Measurements from ENCODE around the gene PARP8. TPM values are rescaled to one million over a fixed set of nuclear protein-coding genes. Genes with fewer than 3 reads are reported as not detected.
"Not testable (repeated sequence)": the region's sequence is repeated elsewhere in the genome, so short reads cannot be mapped to it uniquely, and the experiment has no call there.

Gene PARP8
- total RNA-seq, 1 donor from 2014 or later: 23.3 TPM

- Mint-ChIP-seq H3K36me3 (ENCODE audit: low read depth) (peaks cover 16% of the 10 kb centered on the region), H3K27ac (ENCODE audit: unreplicated experiment) (no peak overlapping the region), H3K4me3 (ENCODE audit: unreplicated experiment) (no peak overlapping the region), H3K9me3 (ENCODE audit: low read depth) (peaks cover 20% of the 10 kb centered on the region), H3K4me1 (ENCODE audit: low read depth) (peaks cover 3% of the 10 kb centered on the region), H3K27me3 (ENCODE audit: low read depth) (no peaks in the 10 kb centered on the region)
- DNase-seq (ENCODE audit: low spot score): no peak
- TF ChIP-seq CTCF (IDR thresholded peaks at IDR 0.05): no peak
Observed at GRCh38 chr5:50807661-50808060, 141.2 kb downstream of the PARP8 start.

- no peaks in the 10 kb centered on the region for H3K27me3 Mint-ChIP-seq (ENCODE audit: low read depth)
- H3K4me1 Mint-ChIP-seq (ENCODE audit: low read depth): peaks cover 3% of the 10 kb centered on the region
- TF ChIP-seq CTCF (IDR thresholded peaks at IDR 0.05): no peak
- peaks cover 10% of the 10 kb centered on the region for H3K36me3 Mint-ChIP-seq (ENCODE audit: low read depth)
- H3K27ac Mint-ChIP-seq (ENCODE audit: unreplicated experiment): no peak overlapping the region
- H3K4me3 Mint-ChIP-seq (ENCODE audit: unreplicated experiment): no peak overlapping the region
- peaks cover 12% of the 10 kb centered on the region for H3K9me3 Mint-ChIP-seq (ENCODE audit: low read depth)
- no peak for DNase-seq (ENCODE audit: low spot score)
Observed at GRCh38 chr5:50808406-50808805, 142.0 kb downstream of the PARP8 start.

GRCh38 chr5:50811746-50812145, 145.3 kb downstream of the PARP8 start:
- H3K4me1 Mint-ChIP-seq (ENCODE audit: low read depth); H3K27ac Mint-ChIP-seq (ENCODE audit: unreplicated experiment); DNase-seq (ENCODE audit: low spot score); H3K36me3 Mint-ChIP-seq (ENCODE audit: low read depth); H3K27me3 Mint-ChIP-seq (ENCODE audit: low read depth); H3K4me3 Mint-ChIP-seq (ENCODE audit: unreplicated experiment): not testable (repeated sequence)
- H3K9me3 Mint-ChIP-seq (ENCODE audit: low read depth): peaks cover 12% of the 10 kb centered on the region

- DNase-seq (ENCODE audit: low spot score): no peak
- no peak overlapping the region for H3K4me3 Mint-ChIP-seq (ENCODE audit: unreplicated experiment)
- no peak overlapping the region for H3K27ac Mint-ChIP-seq (ENCODE audit: unreplicated experiment)
- H3K27me3 Mint-ChIP-seq (ENCODE audit: low read depth): no peaks in the 10 kb centered on the region
- TF ChIP-seq CTCF (IDR thresholded peaks at IDR 0.05): no peak
- H3K4me1 Mint-ChIP-seq (ENCODE audit: low read depth): no peaks in the 10 kb centered on the region
- peaks cover 12% of the 10 kb centered on the region for H3K9me3 Mint-ChIP-seq (ENCODE audit: low read depth)
- H3K36me3 Mint-ChIP-seq (ENCODE audit: low read depth): peaks cover 7% of the 10 kb centered on the region
Observed at GRCh38 chr5:50813691-50814090, 147.3 kb downstream of the PARP8 start.

- Mint-ChIP-seq H3K36me3 (ENCODE audit: low read depth) (peaks cover 7% of the 10 kb centered on the region), H3K4me1 (ENCODE audit: low read depth) (no peaks in the 10 kb centered on the region), H3K27ac (ENCODE audit: unreplicated experiment) (no peak overlapping the region), H3K27me3 (ENCODE audit: low read depth) (no peaks in the 10 kb centered on the region), H3K4me3 (ENCODE audit: unreplicated experiment) (no peak overlapping the region), H3K9me3 (ENCODE audit: low read depth) (peaks cover 12% of the 10 kb centered on the region)
- TF ChIP-seq CTCF (IDR thresholded peaks at IDR 0.05): no peak
- DNase-seq (ENCODE audit: low spot score): no peak
Observed at GRCh38 chr5:50814556-50814955, 148.1 kb downstream of the PARP8 start.

- H3K4me1 Mint-ChIP-seq (ENCODE audit: low read depth): peaks cover 5% of the 10 kb centered on the region
Observed at GRCh38 chr5:50822046-50822445, 155.6 kb downstream of the PARP8 start.

More at GRCh38 chr5:50822046-50822445, 155.6 kb downstream of the PARP8 start:
- Mint-ChIP-seq H3K36me3 (ENCODE audit: low read depth) (peaks cover 11% of the 10 kb centered on the region), H3K27ac (ENCODE audit: unreplicated experiment) (no peak overlapping the region), H3K27me3 (ENCODE audit: low read depth) (no peaks in the 10 kb centered on the region), H3K4me3 (ENCODE audit: unreplicated experiment) (no peak overlapping the region), H3K9me3 (ENCODE audit: low read depth) (no peaks in the 10 kb centered on the region)
- no peak for TF ChIP-seq CTCF (IDR thresholded peaks at IDR 0.05)
- no peak for DNase-seq (ENCODE audit: low spot score)

Data from chondrocyte (in vitro differentiated cells).